ENCODE measurements around the gene CTU2.

GRCh38 chr16:88719933-88720296, 13.6 kb downstream of the CTU2 start:
- TF ChIP-seq EP300 (IDR thresholded peaks at IDR 0.05) (no peak), POLR2A (IDR thresholded peaks at IDR 0.05) (no peak)
